DOHH2 (cell line): ENCODE measurements around the gene ASTE1.

Experiments used
- H3F3A ChIP-seq: fragments of 200-600 bp; sonication (generic), shearing (Covaris generic); 2 replicates; pipeline ENCODE4 v1.6.0; 2016; ENCODE audit warnings: antibody characterized with exemption, mild to moderate bottlenecking; ENCODE audit not compliant: control insufficient read depth, insufficient read depth
- H3K27ac ChIP-seq: fragments of 200-600 bp; sonication (generic); 2 replicates; pipeline ENCODE4 v1.5.1; 2014; ENCODE audit warnings: low read depth, mild to moderate bottlenecking, low read length, moderate library complexity
- H3K27me3 ChIP-seq: fragments of 200-600 bp; sonication (generic); 2 replicates; pipeline ENCODE4 v1.6.1; 2014; ENCODE audit warnings: mild to moderate bottlenecking, low read length, mixed read lengths; ENCODE audit not compliant: control insufficient read depth
- H3K36me3 ChIP-seq: fragments of 200-600 bp; sonication (generic); 2 replicates; pipeline ENCODE4 v1.6.1; 2014; ENCODE audit warnings: mild to moderate bottlenecking, low read length, moderate library complexity, mixed read lengths; ENCODE audit not compliant: control insufficient read depth
- H3K4me1 ChIP-seq: fragments of 200-600 bp; sonication (generic); 2 replicates; pipeline ENCODE4 v1.6.1; 2014; ENCODE audit warnings: mild to moderate bottlenecking, low read length, mixed read lengths; ENCODE audit not compliant: control insufficient read depth
- H3K4me2 ChIP-seq: fragments of 200-600 bp; sonication (generic); 2 replicates; pipeline ENCODE4 v1.6.0; 2014; ENCODE audit warnings: mild to moderate bottlenecking, low read length, moderate library complexity
- H3K4me3 ChIP-seq: fragments of 200-600 bp; sonication (generic); 2 replicates; pipeline ENCODE4 v1.5.1; 2014; ENCODE audit warnings: mild to moderate bottlenecking, low read length, mixed read lengths
- H3K79me2 ChIP-seq: fragments of 200-600 bp; sonication (generic); 2 replicates; pipeline ENCODE4 v1.6.1; 2014; ENCODE audit warnings: mild to moderate bottlenecking, low read length, mixed read lengths; ENCODE audit not compliant: control insufficient read depth
- H3K9me2 ChIP-seq: fragments of 200-600 bp; sonication (generic); replicated peaks from 2 replicates; pipeline ENCODE4 v1.6.1; 2014; ENCODE audit warnings: mild to moderate bottlenecking, low read length, mixed read lengths; ENCODE audit not compliant: control insufficient read depth
- H3K9me3 ChIP-seq: fragments of 200-600 bp; sonication (generic); 2 replicates; pipeline ENCODE4 v1.6.1; 2014; ENCODE audit warnings: antibody characterized with exemption, low read length, mixed read lengths; ENCODE audit not compliant: control insufficient read depth, insufficient read depth
- H4K20me1 ChIP-seq: fragments of 200-600 bp; sonication (generic); 2 replicates; pipeline ENCODE4 v1.6.0; 2014; ENCODE audit warnings: low read depth, mild to moderate bottlenecking, antibody characterized with exemption, low read length, moderate library complexity; ENCODE audit not compliant: control insufficient read depth, insufficient read depth
- EZH2phosphoT487 ChIP-seq: fragments of 200-600 bp; sonication (generic); IDR thresholded peaks from 2 replicates; pipeline ENCODE4 v1.6.1; 2017; ENCODE audit warnings: borderline replicate concordance, mild to moderate bottlenecking, antibody characterized with exemption, low read length, moderate library complexity, mixed read lengths
- TF ChIP-seq, protein P1 (sequence below): fragments of 200-600 bp; sonication (generic); IDR thresholded peaks from one replicate; pipeline ENCODE4 v1.5.1; 2014; ENCODE audit warnings: antibody characterized with exemption, mild to moderate bottlenecking, low read depth, low read length; ENCODE audit not compliant: poor library complexity, severe bottlenecking

ASTE1 gene

DNA sequence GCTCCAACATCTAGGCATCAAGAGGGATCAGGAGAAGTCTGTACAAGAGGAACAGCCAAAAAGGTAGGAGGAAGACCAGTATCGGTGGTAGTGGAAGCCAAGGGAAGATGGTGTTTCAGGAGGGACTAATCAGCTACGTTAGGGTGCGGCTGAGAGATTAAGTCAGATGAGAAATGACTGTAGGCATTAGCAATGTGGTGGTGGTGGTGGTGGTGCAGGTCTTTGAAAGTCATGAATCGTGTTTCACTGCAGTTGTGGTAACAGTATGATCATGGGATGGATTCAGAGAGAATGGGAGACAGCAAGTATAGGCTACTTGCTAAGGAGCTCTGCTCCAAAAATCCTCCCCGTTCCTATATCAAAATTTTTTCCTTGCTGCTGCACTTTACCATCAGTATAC is 35.5 kb downstream of the ASTE1 start:
- Histone ChIP-seq H3F3A (no peaks in the 10 kb centered on the region), H3K4me3 (no peak overlapping the region), H3K36me3 (peaks cover 16% of the 10 kb centered on the region), H3K4me1 (no peaks in the 10 kb centered on the region), H3K4me2 (no peak overlapping the region), H3K79me2 (no peaks in the 10 kb centered on the region), H3K27me3 (no peaks in the 10 kb centered on the region), H3K9me2 (no peaks in the 10 kb centered on the region), H3K27ac (no peak overlapping the region), H4K20me1 (no peaks in the 10 kb centered on the region), H3K9me3 (no peaks in the 10 kb centered on the region)
- TF ChIP-seq EZH2phosphoT487, result no peak
- TF ChIP-seq, protein P1, sequence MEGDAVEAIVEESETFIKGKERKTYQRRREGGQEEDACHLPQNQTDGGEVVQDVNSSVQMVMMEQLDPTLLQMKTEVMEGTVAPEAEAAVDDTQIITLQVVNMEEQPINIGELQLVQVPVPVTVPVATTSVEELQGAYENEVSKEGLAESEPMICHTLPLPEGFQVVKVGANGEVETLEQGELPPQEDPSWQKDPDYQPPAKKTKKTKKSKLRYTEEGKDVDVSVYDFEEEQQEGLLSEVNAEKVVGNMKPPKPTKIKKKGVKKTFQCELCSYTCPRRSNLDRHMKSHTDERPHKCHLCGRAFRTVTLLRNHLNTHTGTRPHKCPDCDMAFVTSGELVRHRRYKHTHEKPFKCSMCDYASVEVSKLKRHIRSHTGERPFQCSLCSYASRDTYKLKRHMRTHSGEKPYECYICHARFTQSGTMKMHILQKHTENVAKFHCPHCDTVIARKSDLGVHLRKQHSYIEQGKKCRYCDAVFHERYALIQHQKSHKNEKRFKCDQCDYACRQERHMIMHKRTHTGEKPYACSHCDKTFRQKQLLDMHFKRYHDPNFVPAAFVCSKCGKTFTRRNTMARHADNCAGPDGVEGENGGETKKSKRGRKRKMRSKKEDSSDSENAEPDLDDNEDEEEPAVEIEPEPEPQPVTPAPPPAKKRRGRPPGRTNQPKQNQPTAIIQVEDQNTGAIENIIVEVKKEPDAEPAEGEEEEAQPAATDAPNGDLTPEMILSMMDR, result no peak

DNA sequence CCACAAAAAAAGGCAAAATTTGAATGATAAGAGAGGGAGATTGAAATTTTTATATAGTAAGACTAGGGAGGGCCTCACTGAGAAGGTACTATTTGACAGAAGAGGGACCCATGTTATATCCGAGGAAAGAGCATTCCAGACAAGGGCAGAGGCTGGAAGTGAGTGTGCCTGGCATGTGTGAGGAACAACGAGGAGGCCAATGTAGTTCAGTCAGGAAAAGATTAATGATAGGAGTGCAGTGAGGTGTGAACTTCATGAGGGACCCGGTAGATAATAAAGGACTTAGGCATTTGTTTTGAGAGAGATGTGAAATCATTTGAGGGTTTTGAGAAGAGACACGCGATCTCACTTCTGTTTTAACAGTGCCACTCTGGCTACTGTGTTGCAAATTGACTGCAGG is 36.3 kb downstream of the ASTE1 start:
- Histone ChIP-seq H3F3A (no peaks in the 10 kb centered on the region), H4K20me1 (no peaks in the 10 kb centered on the region), H3K9me2 (no peaks in the 10 kb centered on the region), H3K4me1 (no peaks in the 10 kb centered on the region), H3K4me2 (no peak overlapping the region), H3K79me2 (no peaks in the 10 kb centered on the region), H3K9me3 (no peaks in the 10 kb centered on the region), H3K36me3 (peaks cover 16% of the 10 kb centered on the region), H3K27me3 (no peaks in the 10 kb centered on the region), H3K27ac (no peak overlapping the region), H3K4me3 (no peak overlapping the region)
- no peak for TF ChIP-seq EZH2phosphoT487
- TF ChIP-seq, protein P1, result no peak

DNA sequence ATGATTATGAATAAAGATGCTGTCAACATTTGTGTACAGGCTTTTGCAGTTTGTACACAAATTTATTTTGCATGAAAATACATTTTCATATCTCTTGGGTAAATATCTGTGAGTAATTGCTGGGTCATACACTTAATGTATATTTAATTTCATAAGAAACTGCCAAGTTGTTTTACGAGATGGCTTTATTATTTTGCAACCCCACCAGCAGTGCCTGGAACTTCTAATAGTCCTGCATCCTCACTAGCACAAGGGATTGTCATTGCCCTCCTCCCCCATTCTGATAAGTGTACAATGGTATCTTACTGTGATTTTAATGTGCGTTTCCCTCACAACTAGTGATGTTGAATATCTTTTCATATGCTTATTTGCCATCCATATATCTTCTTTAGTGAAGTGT is 45.2 kb downstream of the ASTE1 start:
- H3K79me2 ChIP-seq, result no peaks in the 10 kb centered on the region
- H3K4me3 ChIP-seq, result no peak overlapping the region
- H3K9me3 ChIP-seq, result no peaks in the 10 kb centered on the region
- H3K27ac ChIP-seq, result no peak overlapping the region
- H3F3A ChIP-seq, result no peaks in the 10 kb centered on the region
- H3K9me2 ChIP-seq, result no peaks in the 10 kb centered on the region
- no peaks in the 10 kb centered on the region for H4K20me1 ChIP-seq
- H3K4me1 ChIP-seq, result peaks cover 4% of the 10 kb centered on the region; the same call in 1 of the 2 replicates
- no peaks in the 10 kb centered on the region for H3K27me3 ChIP-seq
- TF ChIP-seq, protein P1, result no peak
- no peak for TF ChIP-seq EZH2phosphoT487
- H3K4me2 ChIP-seq, result no peak overlapping the region
- peaks cover 22% of the 10 kb centered on the region for H3K36me3 ChIP-seq

DNA sequence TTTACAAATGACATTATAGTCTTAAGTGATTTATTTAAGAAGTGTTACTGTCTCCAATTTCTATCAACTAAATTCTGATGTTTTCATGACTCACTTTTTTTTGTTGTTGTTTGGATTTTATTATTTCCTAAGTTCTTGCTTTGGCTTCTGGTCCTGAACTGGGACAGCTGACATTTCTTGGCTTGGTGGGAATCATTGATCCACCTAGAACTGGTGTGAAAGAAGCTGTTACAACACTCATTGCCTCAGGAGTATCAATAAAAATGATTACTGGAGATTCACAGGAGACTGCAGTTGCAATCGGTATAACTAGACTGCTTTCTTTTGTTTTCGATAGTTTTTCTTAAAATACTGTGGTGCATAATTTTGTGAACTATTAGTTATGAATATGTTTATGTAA is 47.5 kb downstream of the ASTE1 start:
- H3F3A ChIP-seq, result no peaks in the 10 kb centered on the region
- H3K36me3 ChIP-seq, result peaks cover 26% of the 10 kb centered on the region

More for the DNA sequence above, 47.5 kb downstream of the ASTE1 start:
- TF ChIP-seq, protein P1, result no peak
- TF ChIP-seq EZH2phosphoT487, result no peak
- Histone ChIP-seq H4K20me1 (no peaks in the 10 kb centered on the region), H3K79me2 (no peaks in the 10 kb centered on the region), H3K4me2 (no peak overlapping the region), H3K4me3 (no peak overlapping the region), H3K9me2 (no peaks in the 10 kb centered on the region), H3K4me1 (peaks cover 4% of the 10 kb centered on the region; the same call in 1 of the 2 replicates), H3K27me3 (no peaks in the 10 kb centered on the region), H3K9me3 (no peaks in the 10 kb centered on the region), H3K27ac (no peak overlapping the region)
